GM19468 (cell line): ENCODE data around the gene RASSF10.

ENCODE experiments used
- ATAC-seq: cut with Tn5 transposase; IDR thresholded peaks from one replicate; pipeline ENCODE4 v1.9.1; 2021; ENCODE audit warnings: mild to moderate bottlenecking, moderate library complexity, moderate number of reproducible peaks; ENCODE audit not compliant: unreplicated experiment; ENCODE audit errors: extremely low read depth

Gene RASSF10

GRCh38 chr11:13008625-13009475, at the start of gene RASSF10:
TSS of gene RASSF10 (plus strand) at chr11:13009316. CDS start at chr11:13009577, 261 bp downstream.
- ATAC-seq = peak; percentile 45

- ATAC-seq = no peak
Observed at GRCh38 chr11:12961615-12962014, 47.5 kb upstream of the RASSF10 start.

DNA sequence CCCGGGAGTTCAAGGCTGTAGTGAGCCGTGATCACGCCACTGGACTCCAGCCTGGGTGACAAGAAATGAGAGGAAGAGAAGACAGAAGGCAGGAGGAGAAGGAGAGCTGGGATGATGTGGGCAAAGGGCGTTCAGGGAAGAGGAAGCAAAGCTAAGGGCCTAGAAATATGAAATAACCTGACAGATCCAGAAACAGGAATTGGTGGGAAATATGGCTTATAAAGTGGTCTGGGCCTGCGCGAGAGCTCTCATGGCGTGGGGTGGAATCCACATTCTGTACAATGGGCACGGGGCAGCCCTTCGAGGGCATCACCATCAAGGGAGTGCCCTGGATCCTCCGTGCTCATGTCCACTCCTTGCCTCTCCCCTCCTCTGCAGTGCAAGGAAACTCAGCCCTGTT, 46.8 kb upstream of the RASSF10 start:
- ATAC-seq = no peak

- no peak for ATAC-seq
Observed at GRCh38 chr11:12963051-12963450, 46.1 kb upstream of the RASSF10 start.

DNA sequence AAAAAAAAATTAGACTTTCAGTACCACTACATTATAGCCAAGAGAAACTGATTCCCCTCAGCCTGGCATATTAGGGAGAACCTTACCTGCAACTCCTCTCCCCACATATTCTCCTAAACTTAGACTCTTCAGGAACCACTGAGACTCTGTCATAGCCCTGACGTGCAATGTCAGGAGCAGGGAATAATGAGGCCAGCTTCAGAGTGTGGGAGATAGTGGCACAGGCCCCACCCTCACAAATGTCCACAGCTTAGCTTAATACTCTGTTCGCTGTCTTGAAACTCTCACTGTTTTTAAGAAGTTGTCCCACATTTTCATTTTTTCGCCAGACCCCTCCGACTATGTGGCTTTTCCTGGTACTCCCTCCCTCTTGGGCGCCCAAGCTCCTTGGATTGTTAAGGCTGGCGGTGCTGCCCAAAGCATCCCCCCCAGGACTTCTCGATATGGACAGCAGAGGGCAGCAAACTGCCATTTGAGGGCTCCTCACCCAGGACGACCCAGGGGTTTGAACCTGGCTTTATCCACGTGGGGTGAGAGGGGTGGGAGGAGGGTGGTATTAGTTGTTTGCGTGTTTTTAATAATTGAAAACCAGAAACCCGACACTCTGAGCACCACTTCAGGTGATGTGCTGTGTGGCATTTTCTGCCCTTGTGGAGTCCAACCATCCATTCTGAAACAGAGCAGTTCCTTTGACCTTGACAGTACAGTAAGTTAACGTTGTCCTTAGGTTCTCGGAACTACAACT, 45.2 kb upstream of the RASSF10 start:
- no peak for ATAC-seq

DNA sequence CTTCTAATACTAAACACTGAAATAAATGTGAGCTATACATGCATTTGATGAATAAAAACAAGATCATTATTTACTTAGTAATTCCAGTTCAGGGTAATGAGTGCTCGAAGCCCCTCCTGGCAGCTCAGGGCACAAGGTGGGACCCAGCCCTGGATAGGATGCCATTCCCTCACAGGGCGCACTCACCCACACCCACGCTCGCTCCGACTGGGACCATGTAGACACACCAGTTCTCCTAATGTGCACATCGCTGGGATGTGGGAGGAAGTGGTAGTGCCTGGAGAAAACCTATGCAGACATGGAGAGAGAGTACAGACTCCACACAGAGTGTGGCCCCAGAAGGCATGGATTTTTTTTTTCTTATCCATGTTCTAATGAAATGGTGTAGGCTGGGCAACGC, 44.5 kb upstream of the RASSF10 start:
- ATAC-seq = no peak

GRCh38 chr11:12966002-12966401, 43.1 kb upstream of the RASSF10 start:
- ATAC-seq = no peak

- ATAC-seq = no peak
Observed at GRCh38 chr11:12968101-12968500, 41.0 kb upstream of the RASSF10 start.

DNA sequence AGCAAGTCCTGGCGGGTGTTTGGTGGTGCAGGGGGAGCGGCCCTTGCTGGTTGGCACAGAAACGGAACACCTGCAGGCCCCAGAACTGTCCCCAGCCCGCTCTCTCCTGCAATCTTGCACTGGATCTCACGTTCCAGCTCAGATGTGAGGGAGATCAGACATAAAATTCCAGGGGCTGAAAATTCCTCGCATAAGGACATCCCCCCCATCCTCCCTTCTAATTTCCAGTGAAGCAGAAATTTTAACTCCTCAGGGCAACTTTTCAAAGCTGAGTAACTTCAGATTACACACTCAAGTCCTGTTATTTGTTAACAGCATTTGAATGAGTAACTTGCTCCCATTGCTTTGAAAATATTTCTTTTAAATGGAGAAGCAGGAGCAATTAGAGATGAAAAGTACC, 40.3 kb upstream of the RASSF10 start:
- no peak for ATAC-seq

GRCh38 chr11:12971955-12972354, 37.2 kb upstream of the RASSF10 start:
- ATAC-seq = no peak

- no peak for ATAC-seq
Observed at GRCh38 chr11:12973528-12974181, 35.5 kb upstream of the RASSF10 start.

- ATAC-seq = no peak
Observed at GRCh38 chr11:12975195-12975594, 33.9 kb upstream of the RASSF10 start.

- ATAC-seq = no peak
Observed at GRCh38 chr11:12979928-12980689, 29.0 kb upstream of the RASSF10 start.

- no peak for ATAC-seq
Observed at GRCh38 chr11:12981676-12982522, 27.2 kb upstream of the RASSF10 start.

GRCh38 chr11:12983336-12983735, 25.8 kb upstream of the RASSF10 start:
- ATAC-seq = no peak

GRCh38 chr11:12986194-12986898, 22.8 kb upstream of the RASSF10 start:
- no peak for ATAC-seq

DNA sequence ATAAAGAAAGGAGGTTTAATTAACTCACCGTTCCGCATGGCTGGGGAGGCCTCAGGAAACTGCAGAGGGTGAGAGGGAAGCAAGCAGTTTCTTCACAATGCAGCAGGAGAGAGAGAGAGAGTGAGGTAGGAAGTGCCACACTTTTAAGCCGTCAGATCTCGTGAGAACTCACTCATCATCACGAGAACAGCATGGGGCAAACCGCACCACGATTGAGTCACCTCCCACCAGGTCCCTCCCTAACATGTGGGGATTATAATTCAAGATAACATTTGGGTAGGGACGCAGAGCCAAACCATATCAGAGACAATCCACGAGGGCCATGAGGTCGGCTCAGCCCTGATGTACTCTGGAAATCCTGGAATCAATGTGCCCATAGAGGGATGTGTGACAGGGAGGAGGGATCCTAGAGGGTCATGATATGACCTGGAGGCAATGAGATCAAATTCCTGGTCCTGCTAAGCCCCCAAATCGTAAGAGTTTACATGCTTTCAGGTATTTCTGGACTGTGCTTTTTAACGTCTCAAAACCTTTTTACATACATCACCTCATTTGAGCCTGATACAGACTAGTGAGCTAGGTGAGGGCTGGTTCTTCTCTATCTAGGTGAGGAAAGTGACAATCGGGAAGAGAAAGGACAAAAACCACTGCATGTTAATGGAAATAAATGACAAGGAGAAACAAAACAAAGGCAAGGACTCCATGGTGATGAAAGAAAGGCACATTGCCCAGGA, 19.5 kb upstream of the RASSF10 start:
- no peak for ATAC-seq

DNA sequence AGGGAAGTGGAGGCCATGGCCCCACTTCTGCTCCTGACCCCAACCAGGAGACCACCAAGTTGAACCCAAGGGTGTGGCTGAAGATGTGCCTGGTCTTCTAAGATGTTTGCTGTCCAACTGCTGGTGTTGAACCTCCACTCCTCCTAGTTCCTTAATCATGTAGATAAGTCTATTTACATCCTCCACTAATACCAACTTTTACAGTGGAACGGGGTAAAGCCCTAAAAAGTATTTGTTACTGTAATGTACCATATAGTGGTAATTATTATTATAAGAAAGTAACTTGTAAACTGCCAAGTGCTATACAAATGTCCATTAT, 19.0 kb upstream of the RASSF10 start:
- ATAC-seq = no peak
